HG02623 (cell line): ENCODE results near the gene SORCS2.

Source experiments
- ATAC-seq: cut with Tn5 transposase; IDR thresholded peaks from one replicate; pipeline ENCODE4 v1.9.1; 2021; ENCODE audit warnings: moderate library complexity; ENCODE audit not compliant: unreplicated experiment

The SORCS2 gene

DNA sequence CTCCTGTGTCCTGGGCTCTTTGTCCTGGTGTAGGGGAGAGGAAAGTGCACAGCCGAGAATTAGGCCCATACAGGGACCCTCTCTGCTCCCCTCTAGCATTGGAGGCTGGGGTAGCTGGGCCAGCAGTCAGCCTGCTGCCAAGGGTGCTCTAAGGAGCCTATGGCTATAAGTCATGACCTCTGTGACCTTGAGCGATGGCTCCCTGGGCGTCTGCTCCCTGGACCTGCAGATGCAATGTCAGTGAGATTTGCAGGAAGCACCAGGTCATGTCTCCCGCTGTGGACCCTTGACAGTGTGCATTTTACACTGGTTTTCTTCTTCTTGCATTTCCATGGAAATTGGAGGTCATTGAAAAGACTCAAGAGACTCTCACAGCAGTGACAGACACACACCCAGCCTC is 476.5 kb downstream of the SORCS2 start:
- no peak for ATAC-seq

- no peak for ATAC-seq
Observed at GRCh38 chr4:7672601-7673000, 480.3 kb downstream of the SORCS2 start.

DNA sequence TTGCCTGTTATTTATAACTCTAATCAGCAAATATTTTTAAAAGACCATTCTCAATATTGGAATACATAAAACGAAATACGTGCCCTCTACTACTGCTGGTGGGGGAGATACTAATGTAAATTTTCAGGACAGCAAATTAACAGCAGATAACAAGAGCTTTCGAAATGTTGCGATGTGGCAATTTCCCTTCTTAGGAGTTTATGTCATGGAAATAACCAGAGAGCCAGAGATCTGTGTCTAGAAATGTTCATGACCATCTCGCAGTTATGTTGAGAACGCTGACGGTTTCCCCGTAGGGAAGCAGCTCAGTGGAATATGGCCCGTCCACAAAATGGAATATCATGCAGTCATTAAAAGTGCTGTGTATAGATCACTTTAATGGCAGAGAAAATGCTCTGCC is 480.8 kb downstream of the SORCS2 start:
- no peak for ATAC-seq

- ATAC-seq, result no peak
Observed at GRCh38 chr4:7674706-7675105, 482.4 kb downstream of the SORCS2 start.

DNA sequence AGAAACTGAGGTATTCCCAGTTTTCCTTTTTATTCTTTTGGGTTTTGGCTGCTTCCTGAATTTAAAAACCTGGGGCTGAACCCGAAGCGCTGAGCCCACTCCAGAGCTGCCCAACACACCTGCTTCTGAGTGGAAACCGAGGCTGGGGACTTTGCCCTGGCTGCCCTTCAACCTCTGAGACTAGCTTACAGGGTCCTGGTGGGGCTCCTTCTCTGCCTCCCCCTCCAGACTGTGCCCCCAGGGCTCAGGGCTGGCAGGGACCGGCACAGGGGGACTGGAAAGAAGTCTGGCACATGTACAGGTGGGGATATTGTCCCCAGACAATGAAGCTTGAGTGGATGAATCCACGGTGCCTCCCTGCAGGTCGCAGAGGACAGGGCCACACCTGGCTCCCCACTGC is 482.8 kb downstream of the SORCS2 start:
- ATAC-seq, result no peak

- ATAC-seq, result no peak
Observed at GRCh38 chr4:7675612-7676320, 483.4 kb downstream of the SORCS2 start.

DNA sequence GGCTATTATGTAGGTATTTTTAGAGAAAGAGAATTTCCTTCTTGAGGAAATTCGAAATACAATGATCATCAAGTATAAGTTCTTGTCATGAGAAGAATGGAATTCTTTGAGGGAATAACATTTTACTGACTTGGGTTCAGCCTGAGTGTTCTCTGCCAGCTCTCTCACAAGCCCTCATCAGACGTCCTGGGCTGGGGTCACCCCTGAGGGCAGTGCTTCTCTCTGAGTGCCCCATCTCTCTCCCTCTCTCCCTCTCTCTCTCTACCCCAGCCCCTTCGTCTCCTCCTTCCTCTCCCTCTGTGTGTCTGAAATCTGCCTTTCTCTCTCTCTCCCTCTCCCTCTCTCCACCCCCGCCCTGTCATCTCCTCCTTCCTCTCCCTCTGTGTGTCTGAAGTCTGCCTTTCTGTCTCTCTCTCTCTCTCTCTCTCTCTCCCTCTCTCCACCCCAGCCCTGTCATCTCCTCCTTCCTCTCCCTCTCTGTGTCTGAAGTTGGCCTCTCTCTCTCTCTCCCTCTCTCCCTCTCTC is 484.1 kb downstream of the SORCS2 start:
- no peak for ATAC-seq

DNA sequence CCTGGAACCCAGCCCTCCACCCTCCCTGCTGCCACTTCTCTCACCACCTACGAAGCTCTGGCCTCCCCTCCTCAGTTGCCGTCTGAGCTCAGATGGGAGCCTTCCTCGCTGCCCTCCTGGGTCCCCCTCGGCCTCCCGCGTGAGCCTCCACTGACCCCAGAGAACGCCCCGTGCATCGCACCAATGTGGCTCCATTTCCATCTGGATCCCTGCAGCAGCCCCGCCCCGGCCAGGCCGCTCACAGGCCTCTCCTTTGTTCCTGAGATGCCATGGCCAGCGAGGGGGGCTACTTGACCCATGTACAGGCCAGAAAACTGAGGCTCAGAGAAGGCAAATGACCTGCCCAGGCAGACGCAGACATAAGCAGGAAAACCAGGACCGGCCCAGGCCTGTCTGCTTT is 484.7 kb downstream of the SORCS2 start:
- ATAC-seq, result no peak

GRCh38 chr4:7677799-7678301 is 485.5 kb downstream of the SORCS2 start:
- ATAC-seq, result no peak

DNA sequence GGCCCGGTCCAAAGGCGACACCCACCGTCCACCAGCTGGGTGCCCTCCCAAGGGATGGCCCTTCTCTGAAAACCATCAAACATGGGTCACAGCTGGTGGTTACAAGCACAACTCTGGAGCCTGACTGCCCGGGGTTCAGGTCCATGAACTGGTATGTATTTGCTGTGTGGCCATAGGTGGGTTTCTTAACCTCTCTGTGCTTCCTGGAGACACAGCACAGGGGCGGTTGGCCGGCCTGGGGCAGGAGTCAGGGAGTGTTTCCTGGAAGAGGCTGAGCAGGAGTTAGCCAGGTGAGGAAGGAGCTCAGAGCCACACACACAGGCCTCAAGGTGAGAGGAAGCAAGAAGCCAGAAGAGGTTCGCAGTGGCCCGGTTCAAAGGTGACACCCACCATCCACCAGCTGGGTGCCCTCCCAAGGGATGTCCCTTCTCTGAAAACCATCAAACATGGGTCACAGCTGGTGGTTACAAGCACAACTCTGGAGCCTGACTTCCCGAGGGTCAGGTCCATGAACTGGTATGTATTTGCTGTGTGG is 486.0 kb downstream of the SORCS2 start:
- ATAC-seq, result no peak

DNA sequence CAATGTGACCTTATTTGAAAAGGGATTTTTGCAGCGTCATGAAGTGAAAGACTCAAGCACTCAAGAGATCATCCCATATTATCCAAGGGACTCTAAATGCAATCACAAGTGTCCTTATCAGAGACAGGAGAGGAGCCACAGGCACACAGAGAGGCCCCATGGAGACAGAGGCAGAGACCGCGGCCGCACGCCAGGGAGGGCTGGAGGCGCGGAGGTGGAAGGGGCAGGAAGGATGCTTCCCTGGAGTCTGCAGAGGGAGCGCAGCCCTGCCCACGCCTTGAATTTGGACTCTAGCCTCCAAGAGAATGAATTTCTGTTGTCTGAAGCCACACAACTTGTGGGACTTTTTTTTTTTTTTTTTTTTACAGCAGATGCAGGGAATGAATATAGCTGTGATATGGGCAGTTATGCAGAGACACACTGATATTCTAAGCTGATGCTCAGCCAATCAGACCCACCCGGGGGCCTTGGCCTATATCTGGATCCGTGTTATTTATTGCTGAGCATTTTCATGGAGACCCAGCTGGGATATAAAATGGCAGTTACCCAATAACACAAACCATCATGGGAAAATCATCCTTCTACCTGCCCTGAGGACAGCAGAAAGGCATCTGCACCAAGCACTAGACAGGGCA is 487.2 kb downstream of the SORCS2 start:
- no peak for ATAC-seq

DNA sequence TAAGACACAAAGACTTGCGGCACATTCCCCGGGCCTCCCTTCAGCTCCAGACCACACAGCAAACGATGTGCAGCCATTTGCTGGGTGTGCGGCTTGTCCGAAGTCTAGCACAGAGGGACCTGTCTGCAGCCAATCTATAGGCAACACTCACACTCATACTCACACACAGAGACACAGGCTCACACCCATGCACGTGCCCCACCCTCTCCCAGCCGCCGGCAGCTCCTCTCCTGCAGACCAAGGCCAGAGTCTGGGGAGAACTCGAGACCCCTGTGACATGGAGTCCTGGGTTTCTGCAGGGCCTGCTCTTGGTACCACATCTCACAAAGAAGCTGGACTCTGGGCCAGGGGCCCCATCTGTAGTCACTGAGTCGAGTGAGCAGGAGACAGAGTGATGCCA is 487.8 kb downstream of the SORCS2 start:
- ATAC-seq, result no peak

DNA sequence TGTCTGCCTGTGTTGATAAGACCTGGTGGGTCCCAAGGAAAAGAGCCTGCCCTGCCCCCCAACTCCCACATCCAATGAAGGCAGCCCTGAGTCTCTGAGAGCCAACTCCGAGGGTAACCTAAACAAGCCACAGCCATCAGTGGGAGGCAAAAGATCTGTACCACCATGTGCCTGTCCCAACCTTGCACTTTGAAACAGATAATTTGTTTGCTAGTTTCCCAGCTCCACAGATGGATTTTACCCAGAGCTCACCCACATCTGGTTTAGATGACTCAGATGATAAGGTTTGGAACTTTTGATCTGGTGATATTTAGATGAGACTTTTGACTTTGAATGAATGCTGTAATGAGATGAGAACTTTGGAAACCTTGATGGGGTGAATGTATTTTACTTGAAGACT is 488.4 kb downstream of the SORCS2 start:
- no peak for ATAC-seq

DNA sequence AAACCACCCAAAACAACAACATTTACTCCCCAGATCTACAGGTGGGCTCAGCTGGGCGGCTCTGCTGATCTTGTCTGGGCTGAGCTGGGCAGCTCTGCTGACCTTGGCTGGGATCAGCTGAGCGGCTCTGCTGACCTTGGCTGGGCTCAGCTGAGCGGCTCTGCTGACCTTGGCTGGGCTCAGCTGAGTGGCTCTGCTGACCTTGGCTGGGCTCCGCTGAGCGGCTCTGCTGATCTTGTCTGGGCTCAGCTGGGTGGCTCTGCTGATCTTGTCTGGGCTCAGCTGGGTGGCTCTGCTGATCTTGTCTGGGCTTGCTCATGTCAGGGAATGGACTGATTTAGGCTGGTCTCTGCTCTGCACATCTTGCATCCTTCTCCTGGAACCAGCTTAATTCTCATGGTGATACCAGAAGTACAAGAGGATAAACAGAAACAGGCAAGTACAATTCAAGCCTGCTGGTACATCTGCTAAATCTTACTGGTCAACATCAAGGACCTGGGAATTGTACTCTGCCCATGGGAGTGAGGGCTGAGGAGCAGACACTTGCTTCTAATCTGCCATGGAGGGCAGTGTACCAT is 490.9 kb downstream of the SORCS2 start:
- ATAC-seq, result no peak

DNA sequence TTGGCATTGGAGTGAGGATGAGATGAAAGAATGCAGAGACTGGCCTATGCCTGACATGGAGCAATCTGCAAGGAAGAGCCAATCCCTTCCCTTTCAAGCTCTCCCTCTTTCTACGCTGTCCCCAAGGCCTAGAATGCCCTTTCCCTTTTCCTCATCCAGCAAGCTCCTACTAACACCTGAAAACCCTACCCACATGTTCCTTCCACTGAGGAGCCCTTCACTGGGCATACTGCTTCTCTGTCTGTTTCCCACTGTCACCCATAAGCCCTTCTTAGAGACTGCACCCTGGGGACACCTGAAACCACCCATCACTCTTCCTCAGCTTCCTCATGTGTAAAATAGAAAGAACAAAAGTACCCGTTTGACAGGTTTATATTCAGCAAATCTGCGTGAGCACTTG is 492.0 kb downstream of the SORCS2 start:
- ATAC-seq, result no peak

GRCh38 chr4:7686070-7686870 is 493.9 kb downstream of the SORCS2 start:
- no peak for ATAC-seq

DNA sequence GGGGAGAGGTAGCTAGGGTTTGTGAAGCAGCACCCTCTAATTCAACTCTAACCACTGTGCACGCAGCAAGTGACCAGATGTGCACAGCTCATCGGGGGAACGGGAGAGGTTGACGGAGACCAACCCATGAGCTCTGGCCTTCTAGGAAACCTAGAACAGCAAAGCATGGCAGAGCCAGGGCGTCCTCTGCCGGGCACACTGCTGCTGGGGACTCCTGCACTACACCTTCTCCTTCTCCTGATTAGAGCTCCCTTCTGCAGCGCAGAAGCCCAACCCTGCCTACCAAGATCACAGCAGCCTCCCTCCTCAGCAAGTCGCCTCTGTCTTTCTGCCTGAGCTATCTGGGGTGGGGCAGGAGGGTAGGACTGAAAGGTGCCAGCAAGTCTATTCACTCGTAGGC is 494.7 kb downstream of the SORCS2 start:
- no peak for ATAC-seq

DNA sequence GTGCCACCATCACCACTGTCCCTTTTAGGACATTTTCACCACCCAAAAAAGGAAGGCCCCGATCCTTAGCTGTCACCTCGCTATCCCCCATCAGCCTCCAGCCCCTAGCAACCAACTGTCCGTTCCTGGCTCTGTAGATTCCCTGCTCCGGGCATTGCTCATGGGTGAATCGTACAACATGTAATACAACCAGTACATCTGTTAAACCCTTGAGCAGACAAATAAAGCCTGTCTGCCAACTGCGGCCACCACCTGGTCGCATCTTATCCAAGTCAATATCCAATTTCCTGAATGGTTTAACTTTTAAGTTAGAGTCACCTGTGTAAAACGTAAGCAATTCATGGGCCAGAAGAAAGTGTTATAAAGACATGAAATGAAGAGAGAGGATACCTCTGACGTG is 495.5 kb downstream of the SORCS2 start:
- no peak for ATAC-seq

DNA sequence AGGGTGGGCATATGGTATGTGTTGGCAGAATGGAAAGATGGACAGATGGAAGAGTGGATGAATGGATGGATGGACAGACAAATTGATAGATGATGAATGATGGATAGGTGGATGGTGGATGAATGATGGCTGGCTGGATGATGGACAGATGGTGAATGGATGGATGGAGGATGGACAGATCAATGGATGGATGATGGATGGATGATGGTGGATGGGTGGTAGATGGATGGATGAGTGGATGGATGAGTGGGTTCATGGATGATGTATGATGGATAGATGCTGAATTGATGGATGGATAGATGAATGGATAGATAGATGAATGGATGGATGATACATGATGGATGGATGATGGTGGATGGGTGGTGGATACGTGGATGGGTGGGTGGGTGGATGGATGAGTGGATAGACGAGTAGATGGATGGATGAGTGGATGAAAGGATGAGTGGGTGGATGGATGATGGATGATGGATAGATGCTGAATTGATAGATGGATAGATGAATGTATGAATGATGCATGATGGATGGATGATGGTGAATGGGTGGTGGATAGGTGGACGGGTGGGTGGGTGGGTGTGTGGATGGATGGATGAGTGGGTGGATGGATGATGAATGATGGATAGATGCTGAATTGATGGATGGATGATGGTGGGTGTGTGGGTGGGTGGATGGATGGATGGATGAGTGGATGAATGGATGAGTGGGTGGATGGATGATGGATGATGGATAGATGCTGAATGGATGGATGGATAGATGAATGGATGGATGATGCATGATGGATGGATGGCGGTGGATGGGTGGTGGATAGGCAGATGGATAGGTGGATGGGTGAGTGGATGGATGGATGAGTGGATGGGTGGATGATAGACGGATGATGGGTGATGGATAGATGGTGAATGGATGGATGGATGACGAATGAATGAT is 497.7 kb downstream of the SORCS2 start:
- ATAC-seq, result no peak

GRCh38 chr4:7691061-7691460 is 498.7 kb downstream of the SORCS2 start:
- no peak for ATAC-seq
